EL (cell line): ENCODE measurements around the gene DLEC1.

Source experiments
- DNase-seq: peaks from one replicate; pipeline ENCODE4 v3.0.0-alpha.2; 2016

DLEC1 gene

GRCh38 chr3:38109580-38110313 is 70.7 kb downstream of the DLEC1 start:
- DNase-seq, result no peak

- DNase-seq, result no peak
These were observed 71.5 kb downstream of the DLEC1 start for GRCh38 chr3:38110314-38111050.

GRCh38 chr3:38111201-38111600 is 72.2 kb downstream of the DLEC1 start:
- DNase-seq, result no peak

- no peak for DNase-seq
These were observed 72.8 kb downstream of the DLEC1 start for GRCh38 chr3:38111696-38112377.

GRCh38 chr3:38112378-38112761 is 73.4 kb downstream of the DLEC1 start:
- DNase-seq, result no peak

- no peak for DNase-seq
These were observed 75.3 kb downstream of the DLEC1 start for GRCh38 chr3:38114052-38114874.

- DNase-seq, result no peak
These were observed 76.1 kb downstream of the DLEC1 start for GRCh38 chr3:38114875-38115644.

GRCh38 chr3:38115645-38116427 is 76.8 kb downstream of the DLEC1 start:
- no peak for DNase-seq

GRCh38 chr3:38116471-38117162 is 77.6 kb downstream of the DLEC1 start:
- no peak for DNase-seq

GRCh38 chr3:38117163-38117716 is 78.2 kb downstream of the DLEC1 start:
- no peak for DNase-seq

- DNase-seq, result peak; percentile 63
These were observed 78.9 kb downstream of the DLEC1 start for GRCh38 chr3:38117748-38118420.

GRCh38 chr3:38118421-38119247 is 79.6 kb downstream of the DLEC1 start:
- no peak for DNase-seq

- no peak for DNase-seq
These were observed 80.2 kb downstream of the DLEC1 start for GRCh38 chr3:38119248-38119544.

- DNase-seq, result no peak
These were observed 81.0 kb downstream of the DLEC1 start for GRCh38 chr3:38119821-38120692.

- no peak for DNase-seq
These were observed 81.9 kb downstream of the DLEC1 start for GRCh38 chr3:38120693-38121450.

GRCh38 chr3:38121451-38121831 is 82.4 kb downstream of the DLEC1 start:
- no peak for DNase-seq

GRCh38 chr3:38121832-38122461 is 82.9 kb downstream of the DLEC1 start:
- no peak for DNase-seq
